Smooth muscle cell (in vitro differentiated cells): ENCODE data around the gene NUP43. TPM values are rescaled to one million over a fixed set of nuclear protein-coding genes. Genes with fewer than 3 reads are reported as not detected.
"Not testable (repeated sequence)": the region's sequence is repeated elsewhere in the genome, so short reads cannot be mapped to it uniquely, and the experiment has no call there.

ENCODE experiments used
- DNase-seq: peaks from one replicate; lab custom pipeline; 2025; ENCODE audit not compliant: unreplicated experiment; lab: John Stamatoyannopoulos, UW
- H2AFZ ChIP-seq: fragments of 200-600 bp; sonication (generic); 2 replicates; pipeline ENCODE4 v1.6.0; 2016; ENCODE audit warnings: antibody characterized with exemption, low read depth, mild to moderate bottlenecking
- H3F3A ChIP-seq: fragments of 200-600 bp; sonication (generic); 2 replicates; pipeline ENCODE4 v1.6.0; 2017; ENCODE audit warnings: antibody characterized with exemption, low read depth
- H3K27ac ChIP-seq: fragments of 200-600 bp; sonication (generic); 2 replicates; pipeline ENCODE4 v1.5.1; 2016; ENCODE audit warnings: low read depth, mild to moderate bottlenecking
- H3K27me3 ChIP-seq: fragments of 200-600 bp; sonication (generic); 2 replicates; pipeline ENCODE4 v1.6.1; 2016; ENCODE audit warnings: low read depth, mild to moderate bottlenecking
- H3K36me3 ChIP-seq: fragments of 200-600 bp; sonication (generic); 2 replicates; pipeline ENCODE4 v1.5.1; 2016; ENCODE audit warnings: low read depth
- H3K4me1 ChIP-seq: fragments of 200-600 bp; sonication (generic); 2 replicates; pipeline ENCODE4 v1.5.1; 2016; ENCODE audit warnings: low read depth
- H3K4me2 ChIP-seq: fragments of 200-600 bp; sonication (generic); 2 replicates; pipeline ENCODE4 v1.6.0; 2016; ENCODE audit warnings: mild to moderate bottlenecking
- H3K4me3 ChIP-seq: fragments of 200-600 bp; sonication (generic); 2 replicates; pipeline ENCODE4 v1.5.1; 2016; ENCODE audit warnings: mild to moderate bottlenecking
- H3K79me2 ChIP-seq: fragments of 200-600 bp; sonication (generic); 2 replicates; pipeline ENCODE4 v1.6.0; 2016; ENCODE audit warnings: low read depth, mild to moderate bottlenecking
- H3K9ac ChIP-seq: fragments of 200-600 bp; sonication (generic); 2 replicates; pipeline ENCODE4 v1.6.0; 2016; ENCODE audit warnings: low read depth
- H3K9me3 ChIP-seq: fragments of 200-600 bp; sonication (generic); replicated peaks from 2 replicates; pipeline ENCODE4 v1.5.1; 2016; ENCODE audit warnings: low read depth
- H4K20me1 ChIP-seq: fragments of 200-600 bp; sonication (generic); 2 replicates; pipeline ENCODE4 v1.6.0; 2016; ENCODE audit warnings: low read depth
- CTCF ChIP-seq: fragments of 200-600 bp; sonication (generic); IDR thresholded peaks from 2 replicates; pipeline ENCODE4 v1.5.1; 2017; ENCODE audit warnings: borderline replicate concordance, mild to moderate bottlenecking, antibody characterized with exemption; ENCODE audit not compliant: insufficient read depth, poor library complexity, severe bottlenecking
- WGBS: methylation state at CpG from one replicate; pipeline ENCODE4 v1.1.7; 2016; ENCODE audit warnings: low lambda C conversion rate; 5-methylcytosine and 5-hydroxymethylcytosine counted together
- polyA plus RNA-seq: library from polyadenylated mRNA; unstranded; fragments of >200 nt; fragmentation: Nextera tagmentation; extraction: Ambion mirVana; gene quantifications from 2 replicates; pipeline ENCODE4 v1.2.1, GENCODE V29; 2016
- total RNA-seq: library from RNA; depleted of rRNA; stranded (reverse); fragments of >200 nt; gene quantifications from 2 replicates; pipeline ENCODE4 v1.2.3, GENCODE V29; 2014

NUP43 gene
- total and polyA plus RNA-seq, 2 experiments from 2014 or later: 5.9 to 33.8 TPM

GRCh38 chr6:149749594-149750135 is 3.3 kb upstream of the NUP43 start, which contains the start of gene PCMT1:
TSS of gene PCMT1 (plus strand) at chr6:149749741. CDS start at chr6:149749902, 161 bp downstream.
- peak within 1 kb of the TSS; percentile 97 for H3K4me2 ChIP-seq
- no peaks in the 10 kb centered on the region for H3K36me3 ChIP-seq
- peak; percentile 70 for DNase-seq
- peaks cover 45% of the 10 kb centered on the region for H4K20me1 ChIP-seq
- peaks cover 6% of the 10 kb centered on the region for H3K4me1 ChIP-seq
- H2AFZ ChIP-seq: peak within 1 kb of the TSS; percentile 96
- peak within 1 kb of the TSS; percentile 74 for H3K27ac ChIP-seq
- H3F3A ChIP-seq: peaks cover 5% of the 10 kb centered on the region
- no peak for TF ChIP-seq CTCF
- no peaks in the 10 kb centered on the region for H3K9me3 ChIP-seq
- peak within 1 kb of the TSS; percentile 96 for H3K4me3 ChIP-seq
- H3K9ac ChIP-seq: peak within 1 kb of the TSS; percentile 89
- 1% methylated on average over 51 of the region's 60 CpGs for WGBS
- H3K27me3 ChIP-seq: no peaks in the 10 kb centered on the region
- peaks cover 64% of the 10 kb centered on the region for H3K79me2 ChIP-seq

GRCh38 chr6:149749082-149749593 is 2.8 kb upstream of the NUP43 start:
- not testable (repeated sequence) for DNase-seq, H3F3A ChIP-seq
- peaks cover 40% of the 10 kb centered on the region for H4K20me1 ChIP-seq

GRCh38 chr6:149745252-149745651 is 1.1 kb downstream of the NUP43 start:
- Histone ChIP-seq H3K4me2 (peak overlapping the region; percentile 88), H3K9ac (peak overlapping the region; percentile 78), H3K79me2 (peaks cover 24% of the 10 kb centered on the region), H3K4me3 (peak overlapping the region; percentile 68)
- DNase-seq, H3K4me1 ChIP-seq, H3K36me3 ChIP-seq, H4K20me1 ChIP-seq, H3K27me3 ChIP-seq, H2AFZ ChIP-seq, H3F3A ChIP-seq, H3K9me3 ChIP-seq, H3K27ac ChIP-seq: not testable (repeated sequence)
- WGBS: 94% methylated on average over 10 of the region's 10 CpGs

More at GRCh38 chr6:149749082-149749593, 2.8 kb upstream of the NUP43 start:
- H2AFZ ChIP-seq, H3K9ac ChIP-seq, H3K27me3 ChIP-seq, H3K9me3 ChIP-seq, H3K4me1 ChIP-seq, H3K36me3 ChIP-seq: not testable (repeated sequence)
- Histone ChIP-seq H3K4me2 (peak overlapping the region; percentile 97), H3K4me3 (peak overlapping the region; percentile 96), H3K79me2 (peaks cover 63% of the 10 kb centered on the region), H3K27ac (peak overlapping the region; percentile 74)
- WGBS: under 1% methylated on average over 28 of the region's 38 CpGs

- Histone ChIP-seq H4K20me1 (no peaks in the 10 kb centered on the region), H3K79me2 (no peaks in the 10 kb centered on the region), H3K4me3 (no peak overlapping the region), H3K9ac (no peak overlapping the region), H3K27me3 (no peaks in the 10 kb centered on the region), H3K36me3 (peaks cover 13% of the 10 kb centered on the region), H3K4me1 (no peaks in the 10 kb centered on the region), H2AFZ (no peak overlapping the region), H3K9me3 (no peaks in the 10 kb centered on the region), H3K4me2 (no peak overlapping the region), H3F3A (peaks cover 1% of the 10 kb centered on the region), H3K27ac (no peak overlapping the region)
- DNase-seq: no peak
- 100% methylated on average over 1 of the region's 1 CpG for WGBS
- no peak for TF ChIP-seq CTCF
These were observed 11.4 kb downstream of the NUP43 start for GRCh38 chr6:149734915-149735314.
